GM23338 (cell line): Measurements from ENCODE around the gene GPATCH3. TPM values are rescaled to one million over a fixed set of nuclear protein-coding genes. Genes with fewer than 3 reads are reported as not detected.

Source experiments
- ATAC-seq: fragments of 200-7000 bp; cut with Tn5 transposase; 3 replicates; pipeline ENCODE4 v1.9.1; 2020
- DNase-seq: peaks from one replicate; pipeline ENCODE4 v3.0.0-alpha.2; 2015; ENCODE audit warnings: low spot score
- H2AFZ ChIP-seq: fragments of 200-600 bp; sonication (generic); 2 replicates; pipeline ENCODE4 v1.8.0; 2016; ENCODE audit warnings: antibody characterized with exemption, mild to moderate bottlenecking, moderate library complexity
- H3F3A ChIP-seq: fragments of 200-600 bp; sonication (generic); replicated peaks from 2 replicates; pipeline ENCODE4 v1.8.0; 2017; ENCODE audit warnings: antibody characterized with exemption, mixed run types, low read depth
- H3K27ac ChIP-seq: fragments of 200-600 bp; sonication (generic); 2 replicates; pipeline ENCODE4 v1.6.1; 2016; ENCODE audit warnings: low read depth
- H3K27me3 ChIP-seq: fragments of 200-600 bp; sonication (generic); 2 replicates; pipeline ENCODE4 v1.8.0; 2016; ENCODE audit warnings: mild to moderate bottlenecking, mixed run types, moderate library complexity; ENCODE audit not compliant: insufficient read depth
- H3K36me3 ChIP-seq: fragments of 200-600 bp; sonication (generic); 2 replicates; pipeline ENCODE4 v1.8.0; 2016; ENCODE audit warnings: mild to moderate bottlenecking; ENCODE audit not compliant: insufficient read depth
- H3K4me1 ChIP-seq: fragments of 200-600 bp; sonication (generic); 2 replicates; pipeline ENCODE4 v1.8.0; 2016; ENCODE audit warnings: mild to moderate bottlenecking, moderate library complexity; ENCODE audit not compliant: insufficient read depth
- H3K4me2 ChIP-seq: fragments of 200-600 bp; sonication (generic); 2 replicates; pipeline ENCODE4 v1.7.1; 2017; ENCODE audit warnings: mixed run types
- H3K4me3 ChIP-seq: fragments of 200-600 bp; sonication (generic); 2 replicates; pipeline ENCODE4 v1.6.1; 2016; ENCODE audit warnings: mixed run types
- H3K79me2 ChIP-seq: fragments of 200-600 bp; sonication (generic); replicated peaks from 2 replicates; pipeline ENCODE4 v1.8.0; 2017; ENCODE audit warnings: mild to moderate bottlenecking; ENCODE audit not compliant: insufficient read depth
- H3K9me2 ChIP-seq: fragments of 200-600 bp; sonication (generic); 2 replicates; pipeline ENCODE4 v1.8.0; 2017; ENCODE audit not compliant: insufficient read depth
- H4K20me1 ChIP-seq: fragments of 200-600 bp; sonication (generic); replicated peaks from 2 replicates; pipeline ENCODE4 v1.8.0; 2017; ENCODE audit warnings: mild to moderate bottlenecking; ENCODE audit not compliant: insufficient read depth
- H3K27ac Mint-ChIP-seq: 2 replicates; pipeline ENCODE4 v1.8.0; 2020; ENCODE audit warnings: inconsistent platforms, mild to moderate bottlenecking, moderate library complexity, mixed read lengths
- H3K27me3 Mint-ChIP-seq: 3 replicates; pipeline ENCODE4 v1.8.0; 2022; ENCODE audit warnings: low read depth, mild to moderate bottlenecking, moderate library complexity, mixed read lengths, inconsistent platforms; ENCODE audit not compliant: insufficient read depth, poor library complexity
- H3K36me3 Mint-ChIP-seq: 3 replicates; pipeline ENCODE4 v1.8.0; 2021; ENCODE audit warnings: low read depth, mild to moderate bottlenecking, inconsistent platforms, moderate library complexity, mixed read lengths
- H3K4me1 Mint-ChIP-seq: 3 replicates; pipeline ENCODE4 v1.8.0; 2020; ENCODE audit warnings: mild to moderate bottlenecking, inconsistent platforms, mixed read lengths
- H3K4me3 Mint-ChIP-seq: 3 replicates; pipeline ENCODE4 v1.8.0; 2021; ENCODE audit warnings: moderate library complexity, mild to moderate bottlenecking, inconsistent platforms, mixed read lengths
- H3K9me3 Mint-ChIP-seq: 3 replicates; pipeline ENCODE4 v1.8.0; 2020; ENCODE audit warnings: moderate library complexity, mild to moderate bottlenecking, inconsistent platforms, mixed read lengths
- EZH2phosphoT487 ChIP-seq: fragments of 200-600 bp; sonication (generic); IDR thresholded peaks from one replicate; pipeline ENCODE4 v1.8.1; 2018; ENCODE audit warnings: antibody characterized with exemption; ENCODE audit not compliant: unreplicated experiment
- NANOG ChIP-seq: IDR thresholded peaks from 2 replicates; pipeline ENCODE4 v1.6.1; 2016; ENCODE audit warnings: antibody characterized with exemption, borderline replicate concordance
- POLR2AphosphoS5 ChIP-seq: IDR thresholded peaks from 2 replicates; pipeline ENCODE4 v1.6.1; 2016; ENCODE audit warnings: antibody characterized with exemption, low read depth
- STAT1 ChIP-seq: IDR thresholded peaks from one replicate; pipeline ENCODE4 v1.6.1; 2016; ENCODE audit warnings: antibody characterized with exemption; ENCODE audit not compliant: unreplicated experiment
- ZNF114 ChIP-seq: fragments of 250-450 bp; sonication (Bioruptor Pico); IDR thresholded peaks from 2 replicates; pipeline ENCODE4 v1.5.0; 2020; ENCODE audit warnings: mild to moderate bottlenecking, moderate library complexity
- ZNF331 ChIP-seq: fragments of 250-450 bp; sonication (Bioruptor Pico); IDR thresholded peaks from 2 replicates; pipeline ENCODE4 v1.5.0; 2020; ENCODE audit warnings: low read depth, mild to moderate bottlenecking, moderate library complexity
- polyA plus RNA-seq: library from polyadenylated mRNA; unstranded; fragments of >200 nt; fragmentation: Nextera tagmentation; extraction: Ambion mirVana; gene quantifications from 2 replicates; pipeline ENCODE4 v1.2.1, GENCODE V29; 2016
- total RNA-seq: library from RNA; depleted of rRNA; stranded (reverse); fragments of >200 nt; shearing (Covaris generic); gene quantifications from 2 replicates; pipeline ENCODE4 v1.2.3, GENCODE V29; 2014
- TF ChIP-seq, protein P1 (sequence below): fragments of 250-450 bp; sonication (Bioruptor Pico); IDR thresholded peaks from 2 replicates; pipeline ENCODE4 v1.5.0; 2020; ENCODE audit warnings: mild to moderate bottlenecking, moderate library complexity
- TF ChIP-seq, protein P2 (sequence below): IDR thresholded peaks from 2 replicates; pipeline ENCODE4 v1.6.1; 2016; ENCODE audit warnings: antibody characterized with exemption

Gene GPATCH3
- total and polyA plus RNA-seq, 2 experiments from 2014 or later: 10.5 to 13.0 TPM

DNA sequence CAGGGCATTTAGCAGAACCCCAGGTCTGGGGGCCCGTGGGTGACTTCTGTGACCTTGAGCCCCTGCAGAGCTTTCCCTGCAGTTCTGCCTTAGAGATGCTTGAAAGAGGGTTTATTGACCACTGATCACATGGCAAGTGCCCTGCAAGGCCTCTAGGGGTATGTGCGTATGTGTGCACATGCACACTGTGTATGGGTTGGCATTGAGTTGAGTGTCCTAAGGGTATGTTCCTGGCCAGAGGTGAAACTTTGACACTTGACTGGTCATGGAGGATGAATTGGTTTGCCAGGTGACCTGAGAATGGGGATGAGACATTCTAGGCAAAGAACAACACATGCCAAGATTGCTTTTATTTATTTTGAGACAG lies 38.4 kb upstream of the GPATCH3 start:
- peaks cover 35% of the 10 kb centered on the region for H3K79me2 ChIP-seq
- H3K4me1 Mint-ChIP-seq: 0 out of 3 replicates have a peak, but pooled peaks cover 3% of the 10 kb centered on the region
- H3K36me3 Mint-ChIP-seq: peaks cover 63% of the 10 kb centered on the region
- no peak overlapping the region for H2AFZ ChIP-seq
- H3K27ac ChIP-seq: no peak overlapping the region
- ATAC-seq (no peak), DNase-seq (no peak)
- peak overlapping the region; percentile 79 for H3K27ac Mint-ChIP-seq
- no peak overlapping the region for H3K4me3 Mint-ChIP-seq
- H3K27me3 ChIP-seq: no peaks in the 10 kb centered on the region
- H3F3A ChIP-seq: peaks cover 12% of the 10 kb centered on the region; the same call in 1 of the 2 replicates
- no peaks in the 10 kb centered on the region for H3K9me3 Mint-ChIP-seq
- H4K20me1 ChIP-seq: peaks cover 17% of the 10 kb centered on the region
- TF ChIP-seq ZNF114 (CRISPR knock-in tag): no peak
- TF ChIP-seq EZH2phosphoT487: no peak
- TF ChIP-seq, protein P1, sequence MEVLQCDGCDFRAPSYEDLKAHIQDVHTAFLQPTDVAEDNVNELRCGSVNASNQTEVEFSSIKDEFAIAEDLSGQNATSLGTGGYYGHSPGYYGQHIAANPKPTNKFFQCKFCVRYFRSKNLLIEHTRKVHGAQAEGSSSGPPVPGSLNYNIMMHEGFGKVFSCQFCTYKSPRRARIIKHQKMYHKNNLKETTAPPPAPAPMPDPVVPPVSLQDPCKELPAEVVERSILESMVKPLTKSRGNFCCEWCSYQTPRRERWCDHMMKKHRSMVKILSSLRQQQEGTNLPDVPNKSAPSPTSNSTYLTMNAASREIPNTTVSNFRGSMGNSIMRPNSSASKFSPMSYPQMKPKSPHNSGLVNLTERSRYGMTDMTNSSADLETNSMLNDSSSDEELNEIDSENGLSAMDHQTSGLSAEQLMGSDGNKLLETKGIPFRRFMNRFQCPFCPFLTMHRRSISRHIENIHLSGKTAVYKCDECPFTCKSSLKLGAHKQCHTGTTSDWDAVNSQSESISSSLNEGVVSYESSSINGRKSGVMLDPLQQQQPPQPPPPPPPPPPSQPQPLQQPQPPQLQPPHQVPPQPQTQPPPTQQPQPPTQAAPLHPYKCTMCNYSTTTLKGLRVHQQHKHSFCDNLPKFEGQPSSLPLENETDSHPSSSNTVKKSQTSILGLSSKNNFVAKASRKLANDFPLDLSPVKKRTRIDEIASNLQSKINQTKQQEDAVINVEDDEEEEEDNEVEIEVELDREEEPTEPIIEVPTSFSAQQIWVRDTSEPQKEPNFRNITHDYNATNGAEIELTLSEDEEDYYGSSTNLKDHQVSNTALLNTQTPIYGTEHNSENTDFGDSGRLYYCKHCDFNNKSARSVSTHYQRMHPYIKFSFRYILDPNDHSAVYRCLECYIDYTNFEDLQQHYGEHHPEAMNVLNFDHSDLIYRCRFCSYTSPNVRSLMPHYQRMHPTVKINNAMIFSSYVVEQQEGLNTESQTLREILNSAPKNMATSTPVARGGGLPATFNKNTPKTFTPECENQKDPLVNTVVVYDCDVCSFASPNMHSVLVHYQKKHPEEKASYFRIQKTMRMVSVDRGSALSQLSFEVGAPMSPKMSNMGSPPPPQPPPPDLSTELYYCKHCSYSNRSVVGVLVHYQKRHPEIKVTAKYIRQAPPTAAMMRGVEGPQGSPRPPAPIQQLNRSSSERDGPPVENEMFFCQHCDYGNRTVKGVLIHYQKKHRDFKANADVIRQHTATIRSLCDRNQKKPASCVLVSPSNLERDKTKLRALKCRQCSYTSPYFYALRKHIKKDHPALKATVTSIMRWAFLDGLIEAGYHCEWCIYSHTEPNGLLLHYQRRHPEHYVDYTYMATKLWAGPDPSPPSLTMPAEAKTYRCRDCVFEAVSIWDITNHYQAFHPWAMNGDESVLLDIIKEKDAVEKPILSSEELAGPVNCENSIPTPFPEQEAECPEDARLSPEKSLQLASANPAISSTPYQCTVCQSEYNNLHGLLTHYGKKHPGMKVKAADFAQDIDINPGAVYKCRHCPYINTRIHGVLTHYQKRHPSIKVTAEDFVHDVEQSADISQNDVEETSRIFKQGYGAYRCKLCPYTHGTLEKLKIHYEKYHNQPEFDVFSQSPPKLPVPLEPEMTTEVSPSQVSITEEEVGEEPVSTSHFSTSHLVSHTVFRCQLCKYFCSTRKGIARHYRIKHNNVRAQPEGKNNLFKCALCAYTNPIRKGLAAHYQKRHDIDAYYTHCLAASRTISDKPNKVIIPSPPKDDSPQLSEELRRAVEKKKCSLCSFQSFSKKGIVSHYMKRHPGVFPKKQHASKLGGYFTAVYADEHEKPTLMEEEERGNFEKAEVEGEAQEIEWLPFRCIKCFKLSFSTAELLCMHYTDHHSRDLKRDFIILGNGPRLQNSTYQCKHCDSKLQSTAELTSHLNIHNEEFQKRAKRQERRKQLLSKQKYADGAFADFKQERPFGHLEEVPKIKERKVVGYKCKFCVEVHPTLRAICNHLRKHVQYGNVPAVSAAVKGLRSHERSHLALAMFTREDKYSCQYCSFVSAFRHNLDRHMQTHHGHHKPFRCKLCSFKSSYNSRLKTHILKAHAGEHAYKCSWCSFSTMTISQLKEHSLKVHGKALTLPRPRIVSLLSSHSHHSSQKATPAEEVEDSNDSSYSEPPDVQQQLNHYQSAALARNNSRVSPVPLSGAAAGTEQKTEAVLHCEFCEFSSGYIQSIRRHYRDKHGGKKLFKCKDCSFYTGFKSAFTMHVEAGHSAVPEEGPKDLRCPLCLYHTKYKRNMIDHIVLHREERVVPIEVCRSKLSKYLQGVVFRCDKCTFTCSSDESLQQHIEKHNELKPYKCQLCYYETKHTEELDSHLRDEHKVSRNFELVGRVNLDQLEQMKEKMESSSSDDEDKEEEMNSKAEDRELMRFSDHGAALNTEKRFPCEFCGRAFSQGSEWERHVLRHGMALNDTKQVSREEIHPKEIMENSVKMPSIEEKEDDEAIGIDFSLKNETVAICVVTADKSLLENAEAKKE (CRISPR knock-in tag): no peak
- no peak for TF ChIP-seq ZNF331 (CRISPR knock-in tag)
- TF ChIP-seq STAT1: no peak
- TF ChIP-seq, protein P2, sequence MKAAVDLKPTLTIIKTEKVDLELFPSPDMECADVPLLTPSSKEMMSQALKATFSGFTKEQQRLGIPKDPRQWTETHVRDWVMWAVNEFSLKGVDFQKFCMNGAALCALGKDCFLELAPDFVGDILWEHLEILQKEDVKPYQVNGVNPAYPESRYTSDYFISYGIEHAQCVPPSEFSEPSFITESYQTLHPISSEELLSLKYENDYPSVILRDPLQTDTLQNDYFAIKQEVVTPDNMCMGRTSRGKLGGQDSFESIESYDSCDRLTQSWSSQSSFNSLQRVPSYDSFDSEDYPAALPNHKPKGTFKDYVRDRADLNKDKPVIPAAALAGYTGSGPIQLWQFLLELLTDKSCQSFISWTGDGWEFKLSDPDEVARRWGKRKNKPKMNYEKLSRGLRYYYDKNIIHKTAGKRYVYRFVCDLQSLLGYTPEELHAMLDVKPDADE: no peak
- TF ChIP-seq POLR2AphosphoS5: no peak
- TF ChIP-seq NANOG: no peak
- no peak overlapping the region for H3K4me2 ChIP-seq
- H3K4me1 ChIP-seq: 0 out of 2 replicates have a peak, but pooled peaks cover 7% of the 10 kb centered on the region
- no peaks in the 10 kb centered on the region for H3K9me2 ChIP-seq
- H3K36me3 ChIP-seq: peaks cover 29% of the 10 kb centered on the region
- peaks cover 3% of the 10 kb centered on the region for H3K27me3 Mint-ChIP-seq
- no peak overlapping the region for H3K4me3 ChIP-seq
